COLO829 (cell line): ENCODE results near the gene INSIG1.

ENCODE experiments used
- DNase-seq: peaks from one replicate; pipeline ENCODE4 v3.0.0; 2012; ENCODE audit warnings: low spot score

INSIG1 gene

DNA sequence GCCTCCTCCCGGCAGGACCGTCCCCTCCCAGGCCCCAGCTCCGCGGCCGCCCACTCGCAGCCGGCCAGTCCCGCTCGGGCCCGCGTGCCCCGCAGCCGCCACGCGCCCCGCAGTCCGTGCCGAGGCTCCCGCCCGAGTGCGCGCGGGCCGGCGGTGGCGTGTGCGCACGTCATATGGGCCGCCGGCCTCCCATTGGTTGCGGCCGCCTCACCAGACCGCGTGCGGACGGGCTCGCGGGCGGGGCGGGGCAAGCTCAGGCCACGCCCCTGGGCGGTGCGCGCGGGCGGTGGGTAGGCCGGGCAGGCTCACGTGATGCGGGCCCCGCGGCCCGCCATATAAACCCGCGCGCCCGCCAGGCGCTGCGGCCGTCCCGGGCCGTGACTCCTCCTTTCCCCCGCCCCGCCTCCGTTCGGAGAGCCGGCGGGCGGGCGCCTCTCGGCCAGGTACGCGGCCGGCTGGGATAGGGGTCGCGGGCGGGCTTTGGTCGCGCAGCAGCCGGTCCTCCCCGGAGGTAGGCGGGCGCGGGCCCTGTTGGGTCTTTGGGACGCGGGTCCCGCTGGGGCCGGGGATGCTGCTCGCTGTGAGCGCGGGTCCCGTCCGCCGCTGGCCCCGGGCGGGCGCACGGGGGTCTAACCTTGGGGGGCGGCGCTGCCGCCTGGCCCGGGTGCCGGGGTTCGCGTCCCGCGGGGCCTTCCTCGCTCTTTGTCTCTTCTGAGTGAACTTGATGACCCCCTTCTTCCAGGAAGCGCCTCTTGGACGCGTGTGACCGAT, at the start of gene INSIG1:
Gene INSIG1, plus strand, starts transcription at position 362 of the 771 bp plus-strand sequence. Its CDS starts 408 bp downstream, at position 770.
- DNase-seq = peak; percentile 81

DNA sequence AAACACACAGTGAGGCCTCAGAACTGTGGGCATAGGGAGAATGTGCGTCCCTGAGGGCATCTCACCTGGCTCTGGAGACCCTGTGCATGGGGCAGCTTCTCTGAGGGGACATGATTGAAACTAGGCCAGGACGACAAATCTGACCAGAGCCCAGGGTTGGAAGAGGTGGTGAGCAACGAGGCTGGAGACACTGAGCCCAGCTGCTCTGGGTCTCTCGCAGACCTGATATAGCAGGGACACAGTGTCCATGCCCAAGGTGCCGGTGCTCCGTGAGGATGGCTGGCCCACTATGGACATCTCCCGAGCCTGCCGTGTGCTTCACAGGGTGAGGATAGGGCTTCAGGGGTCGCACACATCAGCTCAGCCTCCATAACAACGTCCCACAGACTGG, 49.3 kb upstream of the INSIG1 start:
- DNase-seq = no peak

DNA sequence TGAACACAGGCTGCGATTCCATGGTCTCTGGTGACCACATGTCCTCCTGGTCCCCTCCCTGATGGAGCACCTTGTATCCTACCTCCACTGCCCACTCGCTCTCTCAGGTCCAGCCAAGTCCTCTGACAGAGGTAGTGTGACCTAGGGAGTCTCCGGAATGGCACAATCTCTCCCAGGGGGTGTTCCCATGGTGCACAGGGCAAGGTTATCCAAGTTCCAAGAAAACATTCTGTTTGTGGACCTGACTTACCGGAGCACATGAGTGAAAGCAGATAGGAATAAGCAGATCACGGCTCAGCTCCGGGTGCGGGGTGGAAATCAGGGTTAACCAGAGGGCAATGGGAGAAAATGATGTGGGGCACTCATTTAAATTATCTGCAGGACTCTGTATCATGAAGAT, 45.8 kb upstream of the INSIG1 start:
- DNase-seq = no peak

DNA sequence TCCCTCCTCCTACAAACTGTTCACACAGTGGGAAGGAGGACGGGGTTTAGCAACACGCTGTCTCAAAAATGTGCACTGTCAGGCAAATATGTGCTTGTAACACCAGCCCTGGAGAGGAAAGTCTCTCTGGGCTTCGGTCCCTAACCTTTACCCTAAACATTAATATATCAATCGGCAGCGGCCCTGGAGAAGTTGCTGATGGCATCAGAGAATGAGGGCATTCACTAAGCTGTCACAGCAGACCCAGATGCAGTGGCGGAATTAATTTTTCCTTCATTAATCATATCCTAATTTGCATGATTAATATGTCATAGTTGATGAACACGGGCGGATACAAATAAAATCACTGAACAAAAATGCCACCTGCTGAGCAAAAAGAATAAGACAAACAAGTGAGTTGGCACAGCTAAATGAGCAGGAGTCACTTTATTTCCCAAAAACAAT, 45.2 kb upstream of the INSIG1 start:
- no peak for DNase-seq

DNA sequence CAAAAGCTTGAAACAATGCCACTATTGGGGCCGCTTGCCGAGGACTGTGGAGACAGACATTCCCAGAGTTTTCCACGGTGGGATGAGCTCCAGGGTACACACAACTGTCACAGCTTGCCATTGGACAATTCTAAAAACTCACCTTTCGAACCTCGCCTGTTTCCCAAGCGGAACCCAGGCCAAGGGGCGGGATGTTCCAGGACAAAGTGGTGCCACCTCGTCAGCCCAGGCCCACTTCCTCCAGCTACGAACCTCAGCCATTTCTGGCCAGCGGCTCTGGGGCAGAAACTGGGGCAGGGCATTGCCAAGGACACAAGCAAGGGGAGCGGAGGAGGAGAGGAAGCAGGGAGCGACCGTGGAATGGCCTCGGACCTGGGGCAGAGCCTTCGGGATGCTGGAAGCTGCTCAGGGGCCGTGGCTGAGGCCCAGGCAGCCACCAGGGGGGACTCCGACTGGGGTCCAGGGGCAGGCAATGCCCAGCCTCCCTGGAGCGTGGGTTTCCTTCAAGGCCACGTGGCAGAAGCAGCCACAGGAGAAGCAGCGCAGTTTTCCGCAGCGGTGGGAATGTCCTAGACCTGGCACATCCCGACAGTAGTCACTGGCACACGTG, 44.7 kb upstream of the INSIG1 start:
- no peak for DNase-seq

DNA sequence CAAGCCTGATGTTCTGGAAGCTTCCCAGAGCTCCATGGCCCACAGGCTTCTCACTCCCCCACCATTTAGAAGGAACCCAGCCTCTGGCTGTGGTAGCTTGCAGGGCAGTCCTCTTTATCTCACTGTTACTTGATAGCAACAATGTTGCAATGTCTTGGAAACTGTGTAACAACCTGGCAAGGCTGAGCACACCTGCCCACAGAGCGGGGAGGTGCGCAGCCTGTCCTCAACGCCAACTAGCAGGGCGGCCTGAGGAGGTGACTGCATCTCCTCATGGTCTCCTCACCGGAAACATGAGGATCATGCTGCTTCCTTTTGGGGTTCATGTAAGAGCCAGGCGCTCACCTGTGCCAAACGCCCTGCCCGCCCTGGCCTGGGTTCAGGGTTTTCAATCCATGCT, 43.7 kb upstream of the INSIG1 start:
- no peak for DNase-seq

DNA sequence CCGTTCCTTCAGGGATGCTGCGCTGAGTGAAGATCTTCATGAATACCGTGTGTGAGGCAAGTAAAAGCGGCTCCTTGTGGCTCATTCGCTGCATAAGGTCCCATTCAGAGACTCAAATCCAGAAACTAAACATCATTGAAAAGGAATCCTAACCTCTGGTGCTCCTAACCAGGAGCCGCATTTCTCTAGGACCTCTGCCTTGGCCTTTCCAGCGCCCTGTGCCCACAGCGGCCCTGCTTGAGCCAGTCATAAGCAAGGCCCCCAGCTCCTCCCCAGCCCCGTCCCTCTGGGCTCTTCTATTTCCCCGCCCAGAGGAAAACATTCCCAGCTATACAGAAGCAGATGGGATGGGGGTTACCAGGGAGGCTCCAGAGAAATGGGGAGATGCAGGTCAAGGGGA, 42.6 kb upstream of the INSIG1 start:
- no peak for DNase-seq

DNA sequence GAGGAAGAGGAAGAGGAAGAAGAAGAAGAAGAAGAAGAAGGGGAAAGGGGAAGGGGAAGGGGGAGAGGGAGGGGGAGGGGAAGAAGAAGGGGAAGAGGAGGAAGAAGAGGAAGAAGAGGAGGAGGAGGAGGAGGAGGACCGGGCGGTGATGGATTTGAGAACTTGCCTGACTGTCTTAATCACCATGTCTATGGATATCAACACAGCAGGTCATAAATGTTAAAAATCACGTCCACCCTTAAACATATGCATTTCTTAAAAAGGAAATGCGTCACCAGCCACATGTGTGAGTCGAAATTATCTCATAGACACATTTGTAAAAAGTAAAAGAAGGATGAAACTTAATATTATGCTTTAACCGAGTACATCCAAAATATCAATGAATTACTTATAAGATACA, 42.1 kb upstream of the INSIG1 start:
- DNase-seq = no peak

DNA sequence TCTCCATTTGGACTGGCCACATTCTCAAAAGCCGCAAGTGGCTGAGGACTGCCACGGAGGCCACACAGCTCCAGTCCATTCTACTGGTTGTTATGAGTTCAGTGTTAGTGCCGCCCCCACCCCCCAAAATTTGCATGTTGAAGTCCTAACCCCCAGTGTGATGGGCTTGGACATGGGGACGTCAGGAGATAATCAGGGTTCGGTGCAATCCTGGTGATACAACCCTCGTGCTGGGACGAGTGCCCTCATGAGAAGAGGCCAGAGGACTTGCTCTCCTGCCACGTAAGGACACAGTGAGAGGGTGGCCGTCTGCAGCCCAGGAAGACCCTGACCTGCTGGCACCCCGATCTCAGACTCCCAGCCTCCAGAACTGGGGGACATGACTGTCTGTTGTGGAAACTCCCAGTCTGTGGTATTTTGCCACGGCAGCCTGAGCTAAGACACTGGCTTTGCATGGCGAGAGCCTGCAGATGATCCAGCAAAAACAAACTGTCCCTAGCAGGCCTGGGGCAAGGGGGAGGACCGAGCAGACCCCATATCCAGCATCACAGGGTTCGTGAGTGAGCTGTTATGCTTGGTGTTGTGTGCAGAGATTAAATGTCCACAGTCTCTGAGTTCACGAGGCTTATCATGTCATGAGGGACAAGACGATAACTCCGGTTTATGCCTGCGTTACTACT, 41.5 kb upstream of the INSIG1 start:
- no peak for DNase-seq

DNA sequence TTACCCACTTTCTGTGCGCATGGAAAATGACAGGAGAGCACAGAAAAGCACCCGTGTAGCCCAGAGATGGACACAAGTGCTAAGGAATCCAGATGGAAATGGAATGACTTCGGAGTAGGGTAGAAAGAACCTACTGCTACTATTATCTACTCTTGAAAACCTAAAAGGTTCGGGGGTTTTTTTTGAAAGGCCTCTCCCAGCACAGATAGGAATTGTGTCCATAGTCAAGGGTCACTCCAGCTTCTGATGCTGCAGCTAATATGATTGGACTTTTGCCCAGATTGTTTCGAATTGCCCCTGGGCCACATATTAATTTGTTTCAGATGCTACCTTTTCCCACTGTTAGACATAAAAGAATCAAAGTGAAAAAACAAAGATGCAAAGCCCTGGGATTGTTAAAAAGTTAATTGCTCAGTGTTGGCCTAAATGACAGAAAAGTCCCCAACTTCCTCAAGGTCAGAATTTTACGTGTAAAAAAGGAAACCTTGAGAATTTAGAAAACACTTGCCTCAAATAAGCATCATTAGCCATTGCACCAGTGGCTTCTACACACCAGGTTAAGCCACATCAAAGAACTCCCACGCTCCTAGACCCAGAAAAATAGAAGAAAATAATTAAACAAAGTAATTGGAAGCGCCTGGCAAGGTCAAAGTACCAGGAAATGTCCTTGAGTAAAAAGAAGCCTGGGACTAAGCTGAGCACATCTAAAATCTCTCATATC, 40.8 kb upstream of the INSIG1 start:
- no peak for DNase-seq

DNA sequence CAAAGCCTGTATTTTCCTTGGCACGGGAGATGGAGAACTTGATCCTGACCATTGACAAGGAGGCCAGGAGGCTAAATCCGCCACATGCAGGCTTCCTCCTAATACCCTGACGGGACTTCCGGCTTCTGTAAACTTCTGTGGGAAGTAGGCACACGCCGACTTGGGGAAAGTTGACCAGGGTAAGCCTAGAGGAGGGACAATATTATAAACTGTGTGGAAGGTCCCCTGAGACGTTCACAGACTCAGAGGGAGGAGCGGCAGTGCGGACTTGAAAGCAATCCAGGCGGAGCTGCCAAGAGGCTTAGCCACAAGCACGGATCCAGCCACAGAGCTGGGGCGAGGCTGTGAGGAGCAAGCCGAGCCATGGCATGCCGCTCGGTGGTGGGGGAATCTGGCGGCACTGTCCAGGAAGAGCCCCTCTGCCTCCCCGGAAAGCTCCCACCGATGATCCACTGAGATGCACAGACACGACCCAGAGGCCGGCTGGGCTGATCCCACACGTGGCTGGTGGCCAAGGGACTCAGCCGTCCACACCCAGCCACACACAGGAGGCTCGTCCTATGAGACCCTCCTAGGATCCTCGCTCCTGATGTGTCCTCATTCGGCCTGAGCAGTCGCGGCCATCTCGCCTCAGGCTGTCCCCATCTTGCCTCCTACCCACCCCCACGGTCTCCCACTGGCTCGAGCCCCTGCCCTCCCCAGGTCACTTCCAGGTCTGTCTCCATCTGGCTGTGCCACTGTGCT, 40.0 kb upstream of the INSIG1 start:
- no peak for DNase-seq

DNA sequence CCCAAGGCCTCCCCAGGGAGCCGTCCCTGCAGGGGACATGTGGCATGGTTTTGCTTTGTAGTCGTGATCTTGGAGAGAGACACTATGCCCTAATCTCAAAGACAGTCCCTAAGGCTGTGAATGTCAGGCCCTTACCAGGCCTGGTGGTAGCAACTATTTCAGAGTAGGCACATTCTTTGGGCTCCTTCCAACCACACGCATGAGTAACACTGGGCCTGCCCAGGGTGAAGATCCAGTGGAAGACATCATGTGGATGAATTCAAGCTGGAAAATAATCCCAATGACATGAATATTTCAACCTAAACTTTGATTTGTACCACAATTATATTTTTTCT, 39.5 kb upstream of the INSIG1 start:
- no peak for DNase-seq

DNA sequence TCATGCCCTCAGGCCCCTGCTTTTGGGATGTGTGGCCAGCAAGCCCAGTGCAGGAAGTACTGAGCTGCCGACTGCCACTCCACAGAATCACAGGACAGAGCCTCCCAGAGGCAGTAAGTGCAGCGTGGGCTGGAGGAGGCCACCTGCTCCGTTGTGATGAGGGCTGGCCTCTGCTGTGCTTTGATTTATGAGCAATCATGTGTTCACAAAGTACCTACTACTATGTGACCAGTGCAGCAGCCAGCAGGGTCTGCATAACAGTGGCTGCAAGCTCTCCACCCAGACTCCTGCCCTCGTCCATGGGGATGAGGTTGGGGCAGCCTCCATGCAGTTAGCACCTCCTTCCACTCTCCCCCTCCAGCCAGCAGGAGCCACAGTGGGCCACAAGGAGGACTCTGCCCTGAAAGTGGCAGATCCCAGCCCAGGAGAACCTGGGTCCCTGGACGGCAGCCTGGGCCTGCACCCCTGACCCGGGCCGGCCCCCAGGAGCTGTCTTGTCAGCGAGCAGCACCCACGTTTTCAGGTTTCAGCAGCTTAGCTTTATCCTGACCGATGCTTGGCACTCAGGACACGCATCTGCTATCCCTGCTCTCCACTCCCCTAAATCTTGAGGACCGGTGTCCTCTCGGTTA, 37.7 kb upstream of the INSIG1 start:
- no peak for DNase-seq

DNA sequence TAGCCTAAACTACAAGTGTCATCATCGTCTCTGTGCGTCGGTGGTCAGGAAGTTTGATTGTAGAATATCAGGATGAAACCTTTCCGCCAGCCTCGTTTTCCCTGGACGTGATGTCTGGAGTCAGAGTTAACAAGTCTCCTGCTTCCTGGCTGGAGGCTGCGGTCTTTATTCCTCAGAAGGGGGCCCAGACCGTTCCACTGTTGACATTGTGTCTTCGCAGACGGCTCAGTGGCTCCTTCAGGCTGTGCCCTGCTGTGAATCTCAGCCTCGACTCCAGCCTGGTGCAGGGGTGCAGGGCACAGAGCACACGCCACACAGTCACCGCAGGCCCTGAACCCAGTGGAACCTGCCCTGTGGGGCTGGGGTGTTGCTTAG, 37.2 kb upstream of the INSIG1 start:
- no peak for DNase-seq

DNA sequence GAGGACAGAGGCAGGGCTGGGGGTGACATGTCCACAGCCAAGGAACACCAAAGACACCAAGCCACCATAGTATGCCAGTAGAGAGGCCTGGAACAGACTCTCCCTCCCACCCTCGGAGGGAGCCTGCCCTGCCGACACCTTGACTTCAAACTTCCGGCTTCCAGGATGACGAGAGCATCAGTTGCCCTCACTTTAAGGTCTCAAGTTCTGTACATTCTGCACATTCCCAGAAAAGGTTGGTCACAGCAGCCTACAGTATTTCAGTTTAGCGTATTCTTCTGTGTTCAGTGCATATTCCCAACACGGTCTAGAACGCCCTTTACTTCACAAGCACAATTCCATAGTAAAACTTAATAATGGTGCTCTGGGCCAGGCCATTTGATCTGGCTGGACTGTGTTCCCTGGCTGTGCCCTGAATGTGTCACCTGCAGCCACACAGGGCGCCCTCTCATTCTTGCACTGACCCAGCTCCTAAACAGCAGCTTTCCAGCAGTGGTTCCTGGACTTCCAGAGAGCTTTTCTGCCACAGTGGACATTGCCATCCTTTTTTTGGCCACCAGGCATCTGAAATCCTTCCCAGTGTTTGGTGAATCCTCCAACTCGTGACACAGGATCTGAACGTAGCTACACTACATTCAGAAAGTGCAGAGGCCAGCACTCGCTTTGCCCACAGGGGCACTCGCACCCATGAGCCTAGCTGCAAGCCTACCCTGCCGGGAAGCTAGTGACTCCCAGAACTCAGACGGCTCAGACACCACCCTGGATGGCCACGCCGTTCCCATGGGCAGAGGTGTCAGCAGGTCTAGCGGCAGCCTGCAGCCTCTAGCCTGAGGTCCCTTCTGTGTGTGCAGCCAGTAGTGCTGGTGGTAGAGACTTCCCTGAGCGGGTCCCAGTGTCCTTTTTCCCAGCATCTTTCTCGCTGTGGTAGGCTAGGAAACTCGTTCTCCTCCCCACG, 36.4 kb upstream of the INSIG1 start:
- DNase-seq = no peak

DNA sequence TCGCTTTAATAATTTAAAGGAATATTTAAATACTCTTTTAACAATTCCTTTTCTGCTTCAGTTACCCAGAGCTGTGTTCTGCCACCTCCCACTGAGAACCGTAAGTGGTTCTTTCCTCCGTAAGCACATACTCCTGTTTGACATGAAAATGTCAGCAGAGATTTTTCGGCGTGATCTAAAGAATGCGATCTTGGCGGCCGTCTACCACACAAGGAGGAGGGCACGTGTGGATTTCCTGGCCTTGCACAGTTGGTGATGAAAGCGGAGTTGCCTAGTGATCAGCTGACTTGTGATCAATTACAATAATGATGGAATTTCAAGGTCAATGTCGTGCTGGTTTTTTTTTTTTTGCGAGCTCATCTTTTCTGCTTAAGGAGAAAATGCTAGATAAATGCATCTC, 35.6 kb upstream of the INSIG1 start:
- no peak for DNase-seq

DNA sequence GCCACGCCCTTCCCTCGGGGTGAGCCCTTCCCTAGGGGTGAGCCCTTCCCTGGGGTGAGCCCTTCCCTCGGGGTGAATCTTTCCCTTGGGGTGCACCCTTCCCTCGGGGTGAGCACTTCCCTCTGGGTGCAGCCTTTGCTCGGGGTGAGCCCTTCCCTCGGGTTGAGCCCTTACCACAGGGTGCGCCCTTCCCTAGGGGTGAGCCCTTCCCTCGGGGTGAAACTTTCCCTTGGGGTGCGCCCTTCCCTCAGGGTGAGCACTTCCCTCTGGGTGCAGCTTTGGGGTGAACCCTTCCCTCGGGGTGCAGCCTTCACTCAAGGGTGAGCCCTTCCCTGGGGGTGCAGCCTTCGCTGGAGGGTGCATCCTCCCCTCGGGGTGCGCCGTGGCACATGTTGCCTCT, 34.6 kb upstream of the INSIG1 start:
- DNase-seq = no peak

DNA sequence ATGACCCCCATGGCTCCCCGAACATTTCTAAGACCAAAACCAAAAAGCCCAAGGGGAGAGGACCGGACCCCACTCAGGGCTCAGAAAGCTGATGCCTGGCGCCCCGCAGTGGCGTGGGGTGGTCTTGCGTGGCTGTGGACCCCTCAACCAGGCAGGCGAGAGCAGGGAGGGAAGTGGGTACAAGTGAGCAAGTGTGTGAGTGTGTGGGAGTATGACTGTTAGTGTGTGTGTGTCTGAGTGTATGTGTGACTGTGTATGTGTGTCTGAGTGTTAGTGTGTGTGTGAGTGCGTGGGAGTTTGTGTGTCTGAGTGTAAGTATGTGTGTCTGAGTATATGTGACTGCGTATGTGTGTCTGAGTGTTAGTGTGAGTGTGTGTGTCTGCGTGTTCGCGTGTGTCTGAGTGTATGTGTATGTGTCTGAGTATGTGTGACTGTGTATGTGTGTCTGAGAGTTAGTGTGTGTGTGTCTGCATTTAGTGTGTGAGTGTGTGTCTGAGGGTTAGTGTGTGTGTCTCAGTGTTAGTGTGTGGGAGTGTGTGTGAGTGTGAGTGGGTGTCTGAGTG, 34.0 kb upstream of the INSIG1 start:
- no peak for DNase-seq

DNA sequence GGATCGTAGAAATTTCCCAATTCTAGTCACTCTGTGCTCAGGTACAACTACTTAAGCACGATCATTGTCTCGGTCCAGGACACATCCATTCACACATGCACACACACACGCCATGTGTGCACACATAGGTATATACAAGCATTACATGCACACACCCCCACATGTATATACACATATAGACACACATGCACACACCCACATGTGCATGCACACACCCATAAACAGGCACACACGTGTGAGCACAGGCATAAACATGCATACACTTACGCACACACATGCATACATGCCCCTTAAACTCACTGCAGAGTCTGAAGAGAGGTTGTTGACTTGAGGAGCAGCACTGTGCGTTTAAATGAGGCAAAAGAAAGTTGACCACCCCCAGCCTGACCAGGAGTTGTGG, 32.5 kb upstream of the INSIG1 start:
- DNase-seq = no peak

DNA sequence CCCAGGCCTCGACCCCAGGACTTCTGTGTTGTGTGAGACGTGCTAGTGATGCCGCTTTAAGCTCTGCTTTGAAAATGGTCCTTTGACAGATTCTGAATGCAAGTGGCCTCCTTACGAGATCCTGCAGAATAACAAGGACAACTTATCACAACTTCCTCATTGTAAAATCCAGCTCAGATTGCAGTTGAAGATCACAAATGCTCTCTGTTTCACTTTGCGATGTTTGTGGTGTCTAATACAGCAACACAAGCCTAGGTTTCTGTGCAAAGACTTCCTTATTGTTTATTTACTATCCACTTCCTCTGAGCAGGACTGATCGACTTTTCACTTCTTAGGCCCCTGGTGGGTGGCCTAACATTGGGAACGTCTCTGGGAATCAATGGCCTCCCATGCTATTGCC, 31.7 kb upstream of the INSIG1 start:
- no peak for DNase-seq
